Measurements from ENCODE around the gene PDE4B. TPM values are rescaled to one million over a fixed set of nuclear protein-coding genes. Genes with fewer than 3 reads are reported as not detected.

Gene PDE4B
- total and polyA plus RNA-seq, 10 of the 15 experiments (the other 5 are each of a cell fraction or from before 2014, with no cell fraction given) = 3.0 to 13.2 (median 5.7) TPM

DNA sequence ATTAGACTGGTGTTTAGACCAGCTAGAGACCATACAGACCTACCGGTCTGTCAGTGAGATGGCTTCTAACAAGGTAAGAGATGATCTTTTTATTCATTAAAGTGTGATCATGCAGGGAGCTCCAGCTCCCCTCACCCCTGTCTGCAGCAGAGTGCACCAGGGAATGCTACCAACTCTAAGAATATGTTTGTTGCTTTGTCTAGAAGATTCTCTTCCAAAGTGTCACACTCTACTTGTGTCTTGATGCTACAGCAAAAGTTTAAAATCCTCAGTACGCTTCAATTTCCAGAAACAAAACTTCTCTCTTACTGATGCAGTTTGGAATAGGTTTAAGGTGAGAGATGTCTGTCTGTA is 539.8 kb downstream of the PDE4B start:
- ChIA-PET CTCF (interaction anchor here (0.7 to 8.9 kb wide), 16 partner anchors 8 to 113 kb away, joined by 3 to 123 read pairs (median 5); no protein-coding TSS in a partner anchor), POLR2A (interaction anchor here (0.7 to 6.1 kb wide), 9 partner anchors 8 to 112 kb away, joined by 3 to 79 read pairs (median 6); no protein-coding TSS in a partner anchor), SMC1A (ENCODE audit: uncharacterized antibody, unreplicated experiment) (interaction anchor here (0.9 to 16.3 kb wide), 23 partner anchors 8 to 118 kb away, joined by 3 to 331 read pairs (median 5); no protein-coding TSS in a partner anchor), RAD21 (ENCODE audit: unreplicated experiment) (interaction anchor here (1.0 to 13.5 kb wide), 21 partner anchors 15 to 114 kb away, joined by 3 to 238 read pairs (median 7); no protein-coding TSS in a partner anchor)
- H3K9me3 ChIP-seq (replicated peaks; ENCODE audit: control insufficient read depth, insufficient read depth, low read length) = no peaks in the 10 kb centered on the region
- ATAC-seq (peak; percentile 1), DNase-seq (ENCODE audit: low read depth, low spot score) (no peak), FAIRE-seq (no peak)
- no peaks in the 10 kb centered on the region for H4K20me1 ChIP-seq (ENCODE audit: control insufficient read depth, insufficient read depth)
- WGBS (ENCODE audit: insufficient coverage, insufficient replicate concordance, low lambda C conversion rate, missing lambda C conversion rate) = 2% methylated on average over 2 of the region's 2 CpGs
- in situ Hi-C loops (cut with MboI) (loop anchor here (5.0 kb wide), 1 partner anchor 50 kb away; no protein-coding TSS in a partner anchor), intact Hi-C loops (cut with micrococcal nuclease; ENCODE audit: unreplicated experiment) (loop anchor here (1.0 kb wide), 1 partner anchor 49 kb away; no protein-coding TSS in a partner anchor)
- H3K79me2 ChIP-seq (ENCODE audit: control insufficient read depth, insufficient read depth, low read length) = peaks cover 52% of the 10 kb centered on the region
- no peaks in the 10 kb centered on the region for H3K36me3 ChIP-seq (ENCODE audit: control insufficient read depth in 2 of 2, insufficient read depth in 2 of 2, low read length in 1 of 2)
- H3K27me3 ChIP-seq (replicated peaks in 1 of 2; ENCODE audit: control insufficient read depth in 2 of 2, insufficient read depth in 2 of 2, low read length in 1 of 2) = no peaks in the 10 kb centered on the region
- peaks cover 49% of the 10 kb centered on the region for H3K4me1 ChIP-seq (ENCODE audit: control insufficient read depth, insufficient read depth, low read length)
- TF ChIP-seq HDAC6 (IDR thresholded peaks at IDR 0.05; ENCODE audit: unreplicated experiment) = no peak
- TF ChIP-seq, protein P1, sequence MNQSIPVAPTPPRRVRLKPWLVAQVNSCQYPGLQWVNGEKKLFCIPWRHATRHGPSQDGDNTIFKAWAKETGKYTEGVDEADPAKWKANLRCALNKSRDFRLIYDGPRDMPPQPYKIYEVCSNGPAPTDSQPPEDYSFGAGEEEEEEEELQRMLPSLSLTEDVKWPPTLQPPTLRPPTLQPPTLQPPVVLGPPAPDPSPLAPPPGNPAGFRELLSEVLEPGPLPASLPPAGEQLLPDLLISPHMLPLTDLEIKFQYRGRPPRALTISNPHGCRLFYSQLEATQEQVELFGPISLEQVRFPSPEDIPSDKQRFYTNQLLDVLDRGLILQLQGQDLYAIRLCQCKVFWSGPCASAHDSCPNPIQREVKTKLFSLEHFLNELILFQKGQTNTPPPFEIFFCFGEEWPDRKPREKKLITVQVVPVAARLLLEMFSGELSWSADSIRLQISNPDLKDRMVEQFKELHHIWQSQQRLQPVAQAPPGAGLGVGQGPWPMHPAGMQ (IDR thresholded peaks at IDR 0.05; ENCODE audit: borderline replicate concordance) = no peak
- 0 out of 2 replicates have a peak, but pooled peaks have one; percentile 19 for TF ChIP-seq CHD1 (IDR thresholded peaks at IDR 0.05; ENCODE audit: low read depth, low read length)
- TF ChIP-seq MXI1 (IDR thresholded peaks at IDR 0.05; ENCODE audit: low read depth, low read length) = no peak
- no peak for TF ChIP-seq JUND (IDR thresholded peaks at IDR 0.05; ENCODE audit: low read depth, low read length)
- no peak for TF ChIP-seq POLR2AphosphoS5 (IDR thresholded peaks at IDR 0.05; ENCODE audit: low read length)
- H3K4me3 ChIP-seq = peak overlapping the region; percentile 81
- H2AFZ ChIP-seq (ENCODE audit: control insufficient read depth, low read depth, low read length) = peak overlapping the region; percentile 45
- BruUV-seq (replicated peaks) = no TSS peak
- peak overlapping the region; percentile 93 for H3K27ac ChIP-seq (ENCODE audit: control insufficient read depth, insufficient read depth)
- peak overlapping the region; percentile 88 for H3K9ac ChIP-seq (ENCODE audit: control insufficient read depth, insufficient read depth, low read length)
- peak overlapping the region; percentile 94 for H3K4me2 ChIP-seq (ENCODE audit: control insufficient read depth, insufficient read depth)

All from GM12878 (cell line).